H1 (cell line): ENCODE data around the gene CDNF. TPM values are rescaled to one million over a fixed set of nuclear protein-coding genes. Genes with fewer than 3 reads are reported as not detected.

Experiments used
- BACH1 ChIP-seq: IDR thresholded peaks from 2 replicates; pipeline ENCODE4 v1.6.1; 2012; ENCODE audit warnings: low read length, improper control_type of control experiment
- EP300 ChIP-seq, 2 experiments: IDR thresholded peaks; 1 replicate in 1 of 2; 2 replicates in 1 of 2; pipeline ENCODE4 v1.6.1; 2011 to 2012; ENCODE audit warnings: low read depth in 2 of 2, low read length in 2 of 2, mild to moderate bottlenecking in 2 of 2, borderline replicate concordance in 1 of 2, inconsistent platforms in 1 of 2, moderate library complexity in 1 of 2
- EZH2 ChIP-seq: fragments of 200-600 bp; sonication (generic); IDR thresholded peaks from 2 replicates; pipeline ENCODE4 v1.7.1; 2012; ENCODE audit warnings: low read depth, mild to moderate bottlenecking, moderate library complexity, low read length, inconsistent platforms; ENCODE audit not compliant: severe bottlenecking
- FOSL1 ChIP-seq: IDR thresholded peaks from 2 replicates; pipeline ENCODE4 v1.6.1; 2011; ENCODE audit warnings: mild to moderate bottlenecking, low read depth, low read length, moderate library complexity; ENCODE audit not compliant: insufficient read depth
- GABPA ChIP-seq: IDR thresholded peaks from 2 replicates; pipeline ENCODE4 v1.6.1; 2011; ENCODE audit warnings: mild to moderate bottlenecking, low read length, moderate library complexity, borderline replicate concordance; ENCODE audit not compliant: insufficient read depth
- PHF8 ChIP-seq: fragments of 200-600 bp; sonication (generic); conservative IDR thresholded peaks from 2 replicates; pipeline ENCODE4 v1.7.1; 2012; ENCODE audit warnings: low read depth, mild to moderate bottlenecking, inconsistent platforms, low read length, moderate library complexity
- SIN3A ChIP-seq, 2 experiments: IDR thresholded peaks in 1 of 2; conservative IDR thresholded peaks in 1 of 2; 2 replicates each; pipeline ENCODE4 v1.6.1; 2011 to 2012; ENCODE audit warnings: low read length in 2 of 2, improper control_type of control experiment in 1 of 2, low read depth in 1 of 2, mild to moderate bottlenecking in 1 of 2
- SP1 ChIP-seq: IDR thresholded peaks from 2 replicates; pipeline ENCODE4 v1.6.1; 2011; ENCODE audit warnings: low read depth, low read length
- SP4 ChIP-seq: IDR thresholded peaks from 2 replicates; pipeline ENCODE4 v1.6.1; 2012; ENCODE audit warnings: low read length, inconsistent platforms
- TAF1 ChIP-seq: IDR thresholded peaks from 2 replicates; pipeline ENCODE4 v1.6.1; 2011; ENCODE audit warnings: mild to moderate bottlenecking, low read depth, low read length
- TAF7 ChIP-seq: optimal IDR thresholded peaks from 2 replicates; pipeline ENCODE3; 2011; ENCODE audit warnings: low read depth, mild to moderate bottlenecking, inconsistent platforms, low read length, moderate library complexity, borderline replicate concordance
- polyA plus RNA-seq, 7 experiments: library from polyadenylated mRNA; depleted of rRNA in 3 of 7; stranded (reverse) in 5 of 7; unstranded in 2 of 7; fragments of >200 nt in 5 of 7; fragments of 200-250 nt in 2 of 7; gene quantifications; 1 replicate in 5 of 7; 2 replicates in 1 of 7; 4 replicates in 1 of 7; pipeline versions ENCODE4 v1.2.1 to v1.2.3, GENCODE V29; 2011 to 2013; ENCODE audit warnings: missing spikeins in 2 of 7, mixed read lengths in 2 of 7
- total RNA-seq: library from RNA; stranded (reverse); fragmentation: NEBNext Ultra II Directional; extraction: Animal tissue kit (Norgen Biotek cat#: 25700); gene quantifications from 2 replicates; pipeline ENCODE4 v1.2.1, GENCODE V29; 2021

The CDNF gene
- total and polyA plus RNA-seq, 2 of the 8 experiments (the other 6 are each of a cell fraction or from before 2014, with no cell fraction given): 0.32 to 0.67 TPM

DNA sequence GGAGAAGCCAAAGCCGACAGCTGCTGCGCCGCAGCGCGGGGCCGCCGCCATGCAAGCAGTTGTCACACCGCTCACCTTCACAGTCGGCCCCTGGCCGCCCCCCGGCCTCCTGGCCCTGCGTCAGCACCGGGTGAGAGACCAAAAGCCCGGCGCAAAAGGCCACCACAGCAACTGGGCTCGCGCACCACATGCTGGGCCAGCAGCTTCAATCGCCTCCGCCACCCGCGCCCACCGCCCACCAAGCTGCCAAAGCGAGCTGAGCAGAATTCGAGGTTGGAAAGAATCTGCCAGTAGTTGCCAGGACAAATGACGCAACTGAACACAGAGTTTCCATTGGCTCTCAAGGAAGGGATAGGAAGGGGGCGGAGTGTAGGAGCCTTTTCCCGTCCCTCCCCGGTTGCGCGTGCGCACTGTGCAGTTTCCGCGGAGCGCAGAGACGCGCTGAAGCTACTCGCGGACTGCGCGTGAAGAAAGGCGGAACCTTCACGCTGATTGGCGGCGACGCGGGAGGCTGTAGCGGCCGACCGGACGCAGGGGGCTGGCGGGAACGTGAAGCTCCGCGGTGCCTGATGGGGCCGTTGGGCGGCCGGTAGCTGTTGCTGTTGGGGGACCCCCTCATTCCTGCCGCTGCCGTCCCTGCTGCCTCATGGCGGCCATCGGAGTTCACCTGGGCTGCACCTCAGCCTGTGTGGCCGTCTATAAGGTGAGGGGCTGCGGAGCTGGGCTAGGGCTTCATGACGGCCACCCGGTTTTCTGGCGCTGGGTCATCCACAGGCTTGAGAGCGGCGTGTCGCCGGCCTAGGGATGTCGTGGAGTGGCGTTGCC lies at the start of gene CDNF, which contains the start of the genes HSPA14 and MSANTD7 (continued):
- TF ChIP-seq FOSL1: no peak
- peak; percentile 11 to 69; a peak in 1 of 4 replicates for TF ChIP-seq SIN3A (conservative IDR thresholded peaks at IDR 0.05 in 1 of 2, IDR thresholded peaks at IDR 0.05 in 1 of 2; ENCODE audit: low read depth in 1 of 2, low read length in 2 of 2)
- TF ChIP-seq SP4: peak; percentile 30; the same call in 1 of the 2 replicates
- TF ChIP-seq EP300 (IDR thresholded peaks at IDR 0.05; ENCODE audit: borderline replicate concordance in 1 of 2, low read depth in 2 of 2, low read length in 2 of 2): peak in 1 of 2 experiments; percentile 10; a peak in 1 of 3 replicates
- no peak for TF ChIP-seq EZH2
- TF ChIP-seq SP1: peak; percentile 81; the same call in 1 of the 2 replicates
- TF ChIP-seq TAF1: peak; percentile 95
- TF ChIP-seq GABPA: no peak
- TF ChIP-seq TAF7: peak; percentile 93
- peak; percentile 85 for TF ChIP-seq PHF8
- TF ChIP-seq BACH1: peak; percentile 83
